Right cardiac atrium (tissue), 5 donors: ENCODE data around the gene KDM5B. TPM values are rescaled to one million over a fixed set of nuclear protein-coding genes. Genes with fewer than 3 reads are reported as not detected.

ENCODE experiments used
- ATAC-seq, 2 donors: fragments of 200-7000 bp; cut with Tn5 transposase; one replicate each; pipeline versions ENCODE4 v1.8.0 to v1.9.1; 2020; ENCODE audit warnings: moderate library complexity in 2 of 2, mild to moderate bottlenecking in 1 of 2
- DNase-seq, 3 donors: peaks; one replicate each; pipeline ENCODE4 v3.0.0-alpha.2; 2020
- H3K27ac ChIP-seq: one replicate; pipeline ENCODE4 v1.5.1; 2013; ENCODE audit warnings: mild to moderate bottlenecking, low read length, control low read depth, moderate library complexity
- H3K27me3 ChIP-seq: one replicate; pipeline ENCODE4 v1.6.1; 2013; ENCODE audit not compliant: control insufficient read depth, insufficient read depth
- H3K4me1 ChIP-seq: one replicate; pipeline ENCODE4 v1.6.1; 2013; ENCODE audit warnings: low read length; ENCODE audit not compliant: control insufficient read depth, insufficient read depth
- H3K4me3 ChIP-seq: one replicate; pipeline ENCODE4 v1.5.1; 2013; ENCODE audit warnings: low read length, control low read depth
- H3K9me3 ChIP-seq: one replicate; pipeline ENCODE4 v1.6.1; 2013; ENCODE audit warnings: low read length; ENCODE audit not compliant: control insufficient read depth
- WGBS: extraction: QIAGEN DNeasy Blood & Tissue Kit; methylation state at CpG from one replicate; pipeline ENCODE4 v1.1.7; 2013; 5-methylcytosine and 5-hydroxymethylcytosine counted together
- intact Hi-C, 4 donors: fragments of 100-400 bp; cut with DNase I; formaldehyde crosslinking; loops; one replicate each; pipeline versions ENCODE4 v1.11.0 to v1.14.0; 2022 to 2023
- polyA plus RNA-seq: library from polyadenylated mRNA; stranded (reverse); fragments of 200-250 nt; gene quantifications from one replicate; pipeline ENCODE4 v1.2.3, GENCODE V29; 2013
- total RNA-seq, 4 donors: library from RNA; stranded (reverse); fragmentation: NEBNext Ultra II Directional; extraction: Animal tissue kit (Norgen Biotek cat#: 25700); gene quantifications; one replicate each; pipeline ENCODE4 v1.2.1, GENCODE V29; 2021
- donor health status: healthy with polysubstance abuse.
- donor health status: DM: no; HTN: yes; CAD: no.
- donor health status: DM: no; HTN: no; CAD: no.
- donor health status: DM: no; HTN: yes; CAD: no; lungs with severe emphysema.
- donor health status: DM: yes; HTN: yes; CAD: no.

Gene KDM5B
- total and polyA plus RNA-seq, 5 donors, result 7.4 to 22.0 (median 18.9) TPM

DNA sequence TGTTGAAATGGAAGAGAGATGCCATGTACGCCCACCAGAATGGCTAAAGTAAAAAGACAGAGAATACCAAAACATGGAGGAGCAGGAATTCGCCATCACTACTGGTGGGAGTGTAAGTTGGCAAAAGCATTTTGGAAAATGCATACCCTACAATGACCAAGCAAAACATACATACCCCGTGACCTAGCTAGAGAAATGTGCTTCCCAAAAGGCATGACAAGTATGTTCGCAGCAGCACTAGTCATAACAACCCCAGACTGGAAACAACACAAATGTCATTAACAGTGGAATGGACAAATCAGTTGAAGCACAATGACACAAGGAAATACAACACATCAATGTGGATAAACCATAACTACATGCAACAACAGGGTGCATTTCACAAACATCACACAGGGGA is 125.2 kb downstream of the KDM5B start:
- H3K9me3 ChIP-seq, result no peaks in the 10 kb centered on the region
- no peak overlapping the region for H3K27ac ChIP-seq
- H3K4me1 ChIP-seq, result no peaks in the 10 kb centered on the region
- no peak overlapping the region for H3K4me3 ChIP-seq
- no peaks in the 10 kb centered on the region for H3K27me3 ChIP-seq
- intact Hi-C loops, result no loop called here
- ATAC-seq (no peak), DNase-seq (no peak)
- WGBS, result 86% methylated on average over 4 of the region's 4 CpGs

DNA sequence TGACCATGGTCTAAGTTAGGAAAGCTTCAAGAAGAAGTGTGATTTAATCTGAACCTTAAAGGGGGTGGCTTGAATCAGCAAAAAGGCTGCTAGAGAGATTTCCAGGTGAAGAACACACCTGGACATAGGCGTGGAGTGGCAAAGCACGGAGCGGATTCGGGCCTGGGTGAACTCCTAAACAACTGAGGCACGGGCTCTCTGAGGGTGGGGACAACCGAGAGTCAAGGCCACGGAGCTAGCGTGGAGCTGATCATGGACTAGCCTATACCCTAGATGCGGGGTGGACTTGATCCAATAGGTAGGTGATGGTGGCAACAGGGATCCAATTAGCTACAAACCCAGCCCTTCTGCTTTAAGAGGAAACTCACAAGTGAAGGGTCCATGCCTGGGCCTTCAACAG is 125.7 kb downstream of the KDM5B start:
- ATAC-seq (no peak), DNase-seq (no peak)
- H3K27ac ChIP-seq, result no peak overlapping the region
- no peaks in the 10 kb centered on the region for H3K9me3 ChIP-seq
- H3K27me3 ChIP-seq, result no peaks in the 10 kb centered on the region
- H3K4me3 ChIP-seq, result no peak overlapping the region
- intact Hi-C loops, result no loop called here
- WGBS, result 92% methylated on average over 9 of the region's 9 CpGs
- no peaks in the 10 kb centered on the region for H3K4me1 ChIP-seq

DNA sequence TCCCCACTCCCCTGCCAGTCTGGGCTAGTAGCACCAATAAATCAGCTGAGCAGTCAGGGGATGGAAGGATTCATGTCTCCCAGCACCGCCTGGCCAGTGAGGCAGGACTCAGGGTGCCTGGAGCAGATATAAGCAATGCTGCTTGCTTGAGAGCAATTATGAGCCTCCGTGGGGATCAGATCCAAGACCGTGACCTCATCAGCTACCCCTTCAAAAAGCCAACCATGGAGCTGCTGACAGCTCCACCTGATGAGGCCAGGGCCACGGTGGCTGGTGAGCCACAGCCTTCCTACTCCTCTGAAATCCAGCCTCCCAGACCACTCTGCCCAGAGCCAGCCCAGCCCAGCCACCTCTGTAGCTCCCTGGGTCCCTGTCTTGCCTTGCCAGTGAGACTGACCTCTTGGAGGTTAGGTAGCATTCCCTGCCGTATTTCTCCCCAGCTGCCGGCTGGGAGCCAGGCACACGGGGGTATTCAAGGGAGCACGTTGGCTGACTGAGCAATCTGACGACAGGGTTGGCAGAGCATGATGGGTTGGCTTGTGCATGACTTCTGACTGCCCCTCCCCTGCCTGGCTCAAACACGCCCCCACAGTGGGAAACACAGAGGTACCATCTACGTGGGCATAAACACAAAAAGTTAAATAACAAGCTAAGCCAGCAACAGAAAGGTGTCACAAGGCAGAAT is 126.3 kb downstream of the KDM5B start:
- Histone ChIP-seq H3K9me3 (peaks cover 3% of the 10 kb centered on the region), H3K27ac (no peak overlapping the region), H3K4me1 (no peaks in the 10 kb centered on the region), H3K4me3 (no peak overlapping the region), H3K27me3 (no peaks in the 10 kb centered on the region)
- 60% methylated on average over 11 of the region's 11 CpGs for WGBS
- ATAC-seq, result no peak
- intact Hi-C loops, result no loop called here
- no peak for DNase-seq

DNA sequence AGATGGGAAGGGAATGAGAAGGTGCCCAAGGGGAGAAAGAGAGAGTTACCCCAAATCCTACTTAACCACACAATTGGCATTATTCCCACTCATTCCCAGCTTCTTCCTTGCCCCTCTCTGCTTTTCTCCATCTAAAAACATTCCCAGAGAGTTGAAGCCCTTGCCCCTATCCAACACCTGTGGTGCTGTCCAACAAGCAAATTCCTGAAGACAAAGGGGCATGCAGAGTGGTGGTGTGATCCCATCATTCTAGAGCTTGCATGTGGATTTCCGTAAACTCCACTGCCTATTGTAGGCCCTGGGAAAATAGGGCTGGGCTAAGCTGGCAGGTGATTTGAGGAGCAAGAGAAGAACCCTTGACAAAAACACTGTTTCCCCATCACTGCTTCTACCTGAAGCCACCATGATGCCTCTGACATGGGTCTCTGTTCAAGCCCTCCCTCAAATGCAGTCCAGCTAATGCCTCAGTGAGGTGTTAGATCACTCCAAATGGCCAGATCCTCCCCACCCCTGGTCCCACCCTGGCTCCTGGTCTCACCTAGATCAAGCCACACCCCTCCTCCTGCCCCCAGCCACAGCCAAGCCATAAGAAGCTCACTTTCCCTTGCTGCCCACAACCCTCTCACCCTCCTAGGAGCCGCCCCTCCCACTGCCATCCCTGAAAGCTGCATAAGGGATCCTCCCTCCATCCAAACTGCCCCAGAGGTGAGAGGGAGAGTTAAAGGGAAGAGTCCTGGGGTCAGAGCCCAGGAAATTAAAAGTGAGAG is 127.5 kb downstream of the KDM5B start:
- intact Hi-C loops, result no loop called here
- 69% methylated on average over 2 of the region's 2 CpGs for WGBS
- ATAC-seq, result no peak
- H3K27me3 ChIP-seq, result no peaks in the 10 kb centered on the region
- no peak for DNase-seq
- no peak overlapping the region for H3K27ac ChIP-seq
- no peak overlapping the region for H3K4me3 ChIP-seq
- peaks cover 3% of the 10 kb centered on the region for H3K9me3 ChIP-seq
- H3K4me1 ChIP-seq, result no peaks in the 10 kb centered on the region

DNA sequence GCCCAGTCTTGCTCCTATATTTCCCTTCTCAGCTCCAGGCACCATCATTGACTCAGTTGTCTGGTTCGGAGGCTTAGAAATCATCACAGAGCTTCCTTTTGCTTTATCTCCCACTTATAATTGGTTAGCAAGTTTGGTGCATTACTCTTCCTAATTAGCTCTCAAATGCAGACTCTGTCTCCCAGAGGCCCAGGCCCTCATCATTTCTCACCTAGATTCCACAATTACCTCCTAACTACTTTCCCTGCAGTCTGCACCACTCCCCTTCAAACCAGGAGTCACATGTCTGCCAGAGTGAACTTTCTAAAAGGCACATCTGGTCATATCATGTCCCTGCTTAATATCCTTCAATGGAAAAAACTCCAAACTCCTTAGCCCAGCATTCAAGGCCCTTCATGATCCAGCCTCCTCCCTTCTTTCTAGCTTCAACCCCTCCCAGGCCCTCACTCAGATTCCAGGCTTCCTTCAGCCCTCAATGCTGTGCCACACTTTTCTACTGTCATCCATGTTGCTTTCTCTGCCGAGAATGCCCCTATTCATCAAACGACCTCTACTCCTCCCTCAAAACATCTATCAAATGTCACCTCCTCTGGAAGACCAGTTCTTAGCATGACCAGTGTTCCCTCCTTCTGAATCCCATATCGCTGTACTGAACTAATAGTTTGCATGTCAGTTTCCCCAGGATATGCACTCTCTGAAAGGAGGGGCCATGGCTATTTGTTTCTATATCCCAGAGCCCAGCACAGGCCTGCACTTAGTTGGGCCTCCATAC is 128.6 kb downstream of the KDM5B start:
- no peaks in the 10 kb centered on the region for H3K27me3 ChIP-seq
- H3K9me3 ChIP-seq, result peaks cover 3% of the 10 kb centered on the region
- intact Hi-C loops, result no loop called here
- no peak for ATAC-seq
- no peaks in the 10 kb centered on the region for H3K4me1 ChIP-seq
- no peak overlapping the region for H3K27ac ChIP-seq
- 63% methylated on average over 4 of the region's 4 CpGs for WGBS
- H3K4me3 ChIP-seq, result no peak overlapping the region
- no peak for DNase-seq

DNA sequence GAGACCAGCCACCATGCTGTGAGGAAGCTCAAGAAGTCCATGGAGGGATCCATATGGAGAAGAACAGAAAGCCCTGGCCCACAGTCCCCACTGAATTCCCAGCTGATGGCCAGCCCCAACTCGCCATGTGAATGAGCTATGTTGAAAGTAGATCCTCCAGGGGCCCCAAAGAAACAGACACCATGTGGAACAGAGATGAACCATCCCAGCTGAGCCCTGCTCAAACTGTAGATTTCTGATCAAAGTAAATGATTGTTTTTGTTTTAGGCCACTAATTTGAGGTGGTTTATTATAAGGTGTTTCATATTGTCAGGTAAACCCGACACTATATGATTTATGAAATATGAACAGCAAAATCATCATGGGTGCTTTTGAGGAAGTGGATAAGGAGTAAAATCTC is 130.8 kb downstream of the KDM5B start:
- 91% methylated on average over 2 of the region's 2 CpGs for WGBS
- intact Hi-C loops, result no loop called here
- ATAC-seq (no peak), DNase-seq (no peak)
- Histone ChIP-seq H3K4me3 (no peak overlapping the region), H3K9me3 (peaks cover 3% of the 10 kb centered on the region), H3K27me3 (no peaks in the 10 kb centered on the region), H3K27ac (no peak overlapping the region), H3K4me1 (no peaks in the 10 kb centered on the region)

Other genes with a start within 250 kb of the KDM5B start
- gene SYT2, start 98.0 kb downstream of the KDM5B start, total RNA-seq, result not detected
- 0.02 TPM for gene SYT2, start 98.0 kb downstream of the KDM5B start, polyA plus RNA-seq
- 1 to 10 TPM in 2 of 4 donors, under 1 TPM in 1, not detected in 1; 0.79 to 1.6 (median 1.2) TPM for gene PCAT6, start 2.5 kb upstream of the KDM5B start, total RNA-seq
- 4.9 TPM for gene PCAT6, start 2.5 kb upstream of the KDM5B start, polyA plus RNA-seq
- 1 to 10 TPM; 5.4 to 6.5 (median 5.7) TPM for gene RABIF, start 80.7 kb upstream of the KDM5B start, total RNA-seq
- gene RABIF, start 80.7 kb upstream of the KDM5B start, polyA plus RNA-seq, result 4.6 TPM
- 10 to 100 TPM; 16.8 to 21.4 (median 20.1) TPM for gene KLHL12, start 118.8 kb upstream of the KDM5B start, total RNA-seq
- gene KLHL12, start 118.8 kb upstream of the KDM5B start, polyA plus RNA-seq, result 10.8 TPM
- 10 to 100 TPM; 85.6 to 100.0 (median 95.3) TPM for gene ADIPOR1, start 149.9 kb upstream of the KDM5B start, total RNA-seq
- 75.1 TPM for gene ADIPOR1, start 149.9 kb upstream of the KDM5B start, polyA plus RNA-seq
- 10 to 100 TPM; 64.8 to 91.3 (median 78.1) TPM for gene CYB5R1, start 158.8 kb upstream of the KDM5B start, total RNA-seq
- gene CYB5R1, start 158.8 kb upstream of the KDM5B start, polyA plus RNA-seq, result 78.0 TPM
- 10 to 100 TPM; 25.9 to 35.8 (median 28.1) TPM for gene TMEM183A, start 199.0 kb upstream of the KDM5B start, total RNA-seq
- 16.0 TPM for gene TMEM183A, start 199.0 kb upstream of the KDM5B start, polyA plus RNA-seq
- gene PPFIA4, start 218.1 kb upstream of the KDM5B start, total RNA-seq, result 10 to 100 TPM; 14.0 to 50.3 (median 29.4) TPM
- gene PPFIA4, start 218.1 kb upstream of the KDM5B start, polyA plus RNA-seq, result 29.3 TPM